HG02588 (cell line): ENCODE results near the gene C2orf76.
"Not testable (repeated sequence)": the region's sequence is repeated elsewhere in the genome, so short reads cannot be mapped to it uniquely, and the experiment has no call there.

Experiments
- ATAC-seq: cut with Tn5 transposase; IDR thresholded peaks from one replicate; pipeline ENCODE4 v1.9.1; 2021; ENCODE audit warnings: mild to moderate bottlenecking, moderate library complexity; ENCODE audit not compliant: unreplicated experiment

C2orf76 gene

DNA sequence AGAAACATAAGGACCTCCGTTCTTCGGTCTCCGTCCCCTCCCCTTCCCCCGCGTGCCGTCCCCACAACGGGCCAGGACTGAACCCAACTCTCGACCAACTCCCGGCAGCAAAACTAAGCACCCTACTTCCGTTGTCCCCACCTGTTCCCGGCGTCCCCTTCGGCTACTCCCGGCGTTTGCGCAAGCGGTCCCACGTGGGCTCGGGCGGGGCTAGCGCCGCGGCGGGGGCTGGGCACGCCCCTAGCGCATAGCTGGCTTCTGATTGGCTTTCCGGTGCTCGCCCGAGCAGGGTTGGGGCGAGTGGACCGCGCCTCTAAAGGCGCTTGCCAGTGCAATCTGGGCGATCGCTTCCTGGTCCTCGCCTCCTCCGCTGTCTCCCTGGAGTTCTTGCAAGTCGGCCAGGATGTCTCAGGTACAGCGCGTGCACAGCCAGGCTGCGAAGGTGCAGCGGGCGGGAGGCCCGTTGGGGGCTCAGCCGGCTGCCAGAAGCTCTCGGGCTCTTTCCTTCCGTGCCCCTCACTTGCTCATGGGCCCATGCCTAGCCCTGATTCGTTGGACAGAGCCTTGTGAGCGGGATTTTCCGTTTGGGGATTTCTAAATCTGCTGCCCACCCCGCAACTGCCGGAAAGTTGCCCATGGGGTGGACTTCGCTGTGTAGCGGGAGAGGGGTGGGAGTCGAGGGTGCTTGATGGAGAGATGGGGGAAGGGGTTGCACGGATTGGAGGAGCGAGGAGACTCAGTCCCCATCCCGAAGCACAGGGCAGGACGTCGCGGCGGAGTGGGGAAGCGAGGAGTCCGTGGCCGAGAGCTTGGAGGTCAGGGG lies at the start of gene C2orf76, which contains the start of gene DBI:
Gene C2orf76, minus strand, starts transcription at position 186 of the 823 bp plus-strand sequence. CDS start 26,875 bp downstream, outside the sequence.
Gene DBI, plus strand, starts transcription at position 329 of the 823 bp plus-strand sequence. Its CDS starts 75 bp downstream, at position 404.
- ATAC-seq, result peak; percentile 96

DNA sequence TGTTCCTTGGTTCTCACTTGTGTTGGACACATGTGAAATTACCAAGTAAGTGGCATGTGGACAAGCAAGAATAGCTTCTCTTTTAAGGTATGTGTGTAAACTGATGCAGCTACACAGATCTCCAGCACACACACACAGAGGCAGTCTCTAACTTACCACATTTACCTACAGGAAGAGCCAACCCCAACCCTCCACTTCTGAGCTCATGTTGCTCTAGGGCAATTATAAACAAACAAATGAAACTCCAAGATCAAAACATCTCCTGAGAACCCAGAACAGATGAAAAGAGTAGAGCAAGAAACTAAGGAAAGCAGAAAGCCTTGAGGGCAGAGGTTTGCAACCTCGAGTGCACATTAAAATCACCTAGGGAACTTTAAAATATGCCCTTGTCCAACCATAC lies 49.0 kb upstream of the C2orf76 start:
- no peak for ATAC-seq

GRCh38 chr2:119414894-119415293 lies 48.3 kb upstream of the C2orf76 start:
- ATAC-seq, result no peak

DNA sequence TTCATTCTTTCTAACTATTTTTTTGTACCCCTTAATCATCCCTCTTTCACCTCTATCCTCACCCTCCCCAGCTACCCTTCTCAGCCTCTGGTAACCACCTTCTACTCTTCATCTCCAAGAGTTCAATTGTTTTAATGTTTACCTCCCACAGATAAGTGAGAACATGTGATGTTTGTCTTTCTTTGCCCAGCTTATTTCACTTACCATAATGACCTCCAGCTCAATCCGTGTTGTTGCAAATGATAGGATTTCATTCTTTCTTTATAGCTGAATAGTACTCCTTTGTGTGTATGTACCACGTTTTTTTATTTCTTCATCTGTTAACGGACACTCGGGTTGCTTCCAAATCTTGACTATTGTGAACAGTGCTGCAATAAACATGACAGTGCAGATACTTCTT lies 42.9 kb upstream of the C2orf76 start:
- no peak for ATAC-seq

- no peak for ATAC-seq
Measured at GRCh38 chr2:119408221-119408619, 41.6 kb upstream of the C2orf76 start.

DNA sequence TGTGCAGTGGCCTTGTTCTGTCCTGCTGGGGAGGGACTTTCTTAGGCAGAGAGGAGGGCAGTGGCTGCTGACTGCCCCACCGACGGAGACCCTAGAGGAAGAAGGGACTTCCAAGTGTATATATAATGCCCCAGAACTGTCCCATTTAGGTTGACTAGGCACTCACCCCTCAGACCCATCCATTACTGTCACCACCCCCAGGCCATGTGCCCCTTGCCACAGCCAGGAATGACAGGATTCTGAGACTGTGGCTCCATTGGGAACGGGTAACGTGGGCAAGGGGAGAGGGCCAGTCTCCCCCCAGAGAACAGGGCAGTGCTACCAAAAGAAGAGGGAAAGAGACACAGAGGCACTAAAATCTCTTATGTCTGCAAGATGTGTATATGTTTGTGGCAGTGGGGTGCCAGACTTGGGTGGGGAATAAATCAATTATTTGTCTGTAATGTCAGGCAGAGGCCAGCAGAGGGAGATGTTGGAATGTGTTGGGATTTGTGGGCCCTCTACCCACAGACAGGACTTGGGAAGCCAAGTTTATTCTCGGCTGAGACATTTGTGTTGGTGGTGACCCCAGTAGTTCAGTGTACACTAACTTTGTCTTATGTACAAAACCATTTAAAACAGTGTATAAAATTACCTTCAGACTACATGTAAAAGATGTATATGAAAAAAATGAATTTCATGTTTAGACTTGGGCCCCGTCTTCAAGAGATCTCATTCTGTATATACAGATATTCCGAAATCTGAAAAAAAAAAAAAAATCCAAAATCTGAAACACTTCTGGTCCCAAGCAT lies 41.0 kb upstream of the C2orf76 start:
- no peak for ATAC-seq

DNA sequence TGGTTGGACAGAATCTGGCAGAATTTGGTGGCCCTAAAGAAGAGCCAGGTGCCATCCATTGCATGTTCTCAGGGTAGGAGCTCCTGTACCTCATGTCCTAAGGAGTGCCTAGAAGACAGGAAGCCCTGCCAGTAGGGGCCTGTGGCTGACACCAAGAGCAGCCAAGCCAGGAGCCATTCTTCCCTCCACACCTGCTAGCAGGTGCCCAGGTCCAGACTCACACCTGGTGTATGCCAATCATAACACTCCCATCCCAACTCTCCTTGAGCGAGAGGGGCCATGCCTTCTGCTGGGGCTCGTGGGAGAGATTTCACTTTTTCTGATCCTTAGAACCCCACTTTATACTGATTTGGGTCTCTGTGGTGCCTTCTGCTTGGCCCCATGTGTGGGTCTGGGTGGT lies 38.5 kb upstream of the C2orf76 start:
- no peak for ATAC-seq

DNA sequence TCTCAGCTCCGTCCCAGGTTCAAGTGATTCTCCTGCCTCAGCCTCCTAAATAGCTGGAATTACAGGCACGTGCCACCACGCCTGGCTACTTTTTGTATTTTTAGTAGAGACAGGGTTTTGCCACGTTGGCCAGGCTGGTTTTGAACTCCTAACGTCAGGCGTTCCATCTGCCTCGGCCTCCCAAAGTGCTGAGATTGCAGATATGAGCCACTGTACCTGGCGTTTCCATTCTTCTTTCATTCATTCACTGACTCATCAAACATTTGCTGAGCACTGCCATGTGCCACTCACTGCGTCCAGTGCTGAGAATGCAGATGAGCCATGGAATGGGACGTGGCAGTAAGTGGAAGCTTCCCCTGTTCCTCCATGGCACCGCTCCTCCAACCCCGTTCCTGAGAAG lies 37.0 kb upstream of the C2orf76 start:
- ATAC-seq, result not testable (repeated sequence)

DNA sequence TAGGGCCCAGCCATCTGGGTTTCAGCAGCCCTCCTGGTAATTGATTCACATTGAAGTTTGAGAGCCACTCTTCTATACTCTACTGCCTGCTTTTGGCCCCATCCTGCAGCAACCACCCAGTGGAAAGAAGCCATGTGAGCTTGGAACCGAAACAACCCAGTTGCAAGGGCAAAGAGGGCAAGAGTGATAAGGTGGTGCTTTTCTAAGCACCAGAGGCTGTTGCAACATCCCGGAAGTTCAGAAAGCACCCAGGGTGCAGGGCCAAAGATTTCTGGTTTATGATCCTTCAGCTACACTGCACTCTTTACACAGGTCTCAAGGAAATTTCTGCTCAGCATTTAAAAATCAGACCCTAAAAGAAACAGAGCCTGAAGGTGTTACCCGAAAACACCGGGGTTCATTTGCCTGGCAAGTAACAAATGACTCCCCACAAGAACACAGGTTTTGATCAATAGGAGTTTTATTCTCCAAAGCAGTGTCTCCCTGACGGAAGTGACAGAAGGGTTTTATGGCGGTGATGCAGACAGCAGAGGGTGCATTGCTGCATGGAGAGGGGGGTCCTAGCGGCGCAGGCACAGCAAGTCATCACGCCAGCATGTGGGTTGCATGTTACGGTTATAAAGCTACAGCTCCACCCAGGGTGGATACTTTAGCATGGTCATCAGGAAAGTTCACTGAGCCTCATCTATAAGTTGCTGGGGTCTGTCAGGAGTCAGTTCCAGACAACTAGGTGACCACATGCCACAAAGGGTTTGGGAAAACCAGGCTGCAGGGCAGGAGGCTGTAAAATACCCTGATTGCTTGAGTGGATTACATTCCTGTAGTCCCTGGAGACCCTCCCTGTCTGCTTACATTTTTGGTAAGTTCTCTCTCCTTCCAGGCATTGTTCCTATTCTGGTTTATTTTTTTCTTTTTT lies 36.3 kb upstream of the C2orf76 start:
- no peak for ATAC-seq

GRCh38 chr2:119402106-119402505 lies 35.5 kb upstream of the C2orf76 start:
- ATAC-seq, result no peak

DNA sequence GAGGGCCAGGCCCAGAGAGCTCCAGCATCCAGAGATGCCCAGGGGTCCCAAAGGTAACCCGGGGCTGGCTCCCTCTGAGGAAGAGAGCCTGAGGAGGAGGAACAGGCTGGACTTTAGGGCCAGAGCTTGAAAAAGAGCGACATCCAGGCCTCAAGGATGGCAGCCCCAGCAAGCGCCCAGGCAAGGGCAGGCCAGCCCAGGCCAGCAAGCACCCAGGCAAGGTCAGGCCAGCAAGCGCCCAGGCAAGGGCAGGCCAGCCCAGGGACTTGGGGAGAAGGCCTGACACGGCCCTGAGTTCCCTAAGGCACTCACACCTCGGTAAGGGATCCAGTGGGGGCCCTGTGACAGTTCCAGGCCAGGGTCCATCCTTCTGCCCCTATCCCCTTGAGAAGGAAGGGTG lies 30.6 kb upstream of the C2orf76 start:
- no peak for ATAC-seq

DNA sequence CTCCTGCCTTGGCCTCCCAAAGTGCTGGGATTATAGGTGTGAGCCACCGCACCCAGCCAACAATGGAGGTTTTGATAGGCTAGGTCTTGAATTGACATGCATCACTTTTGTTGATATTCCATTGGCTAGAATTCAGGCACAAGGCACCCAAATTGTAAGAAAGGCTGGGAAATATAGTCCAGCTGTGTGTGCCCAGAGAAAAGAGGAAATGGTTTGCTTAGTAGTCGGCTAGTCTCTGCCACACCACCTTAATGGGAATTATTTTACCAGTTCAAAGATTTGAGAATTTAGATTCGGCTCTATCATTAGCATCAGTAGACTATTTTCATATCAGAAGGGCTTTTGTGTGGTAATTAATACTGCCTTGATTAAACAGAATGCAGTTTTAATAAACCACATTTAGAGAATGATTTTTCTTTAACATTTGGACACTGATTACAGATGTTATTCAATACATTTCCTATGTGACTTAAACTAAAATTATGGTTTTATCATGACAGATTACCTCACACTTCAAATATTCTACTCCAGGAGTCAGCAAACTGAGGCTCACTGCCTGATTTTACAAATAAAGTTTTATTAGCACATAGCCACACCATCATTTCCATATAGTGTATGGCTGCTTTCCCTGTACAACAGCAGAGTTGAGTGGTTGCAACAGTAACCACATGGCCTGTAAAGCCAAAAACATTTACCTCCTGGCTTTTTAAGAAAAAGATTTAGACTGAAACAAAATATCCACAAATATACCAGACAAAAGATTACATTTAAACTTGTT lies 27.5 kb upstream of the C2orf76 start:
- no peak for ATAC-seq

- no peak for ATAC-seq
Measured at GRCh38 chr2:119389615-119390306, 23.1 kb upstream of the C2orf76 start.

DNA sequence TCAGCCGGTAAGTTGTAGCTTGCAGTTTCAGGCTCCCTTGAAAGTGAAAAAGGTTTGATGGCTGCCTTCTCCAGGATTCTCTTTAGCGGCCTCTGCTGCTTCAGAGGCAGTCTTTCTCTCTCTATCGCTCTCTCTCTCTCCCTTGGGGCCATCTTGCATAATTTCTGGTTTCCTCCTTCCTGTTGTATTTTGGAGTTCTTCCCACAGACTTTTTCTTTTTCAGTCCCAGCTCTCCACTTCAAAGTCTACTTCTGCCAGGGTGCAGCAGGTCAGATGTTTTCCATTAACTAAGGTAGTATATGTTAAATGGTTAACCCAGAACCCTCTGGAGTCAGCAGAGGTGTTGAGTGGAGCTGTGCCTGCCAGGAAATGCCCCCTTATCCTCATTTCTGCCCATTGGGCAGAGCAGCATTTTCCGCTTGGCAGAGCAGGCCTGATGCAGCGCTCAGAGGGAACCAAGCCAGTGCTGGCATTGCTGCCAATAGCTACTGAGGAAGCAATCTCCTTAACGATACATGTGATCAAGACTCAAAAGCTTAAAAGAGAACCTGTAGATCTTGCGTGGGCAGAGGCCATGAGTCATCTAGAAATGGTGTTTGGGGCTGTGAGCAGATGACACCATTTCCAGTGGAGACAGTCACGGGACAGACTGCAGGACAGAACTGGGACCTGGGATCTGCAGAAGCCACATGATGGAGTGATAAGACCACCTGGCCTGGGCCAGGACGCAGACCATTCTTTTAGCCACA lies 20.9 kb upstream of the C2orf76 start:
- peak; percentile 90 for ATAC-seq

- ATAC-seq, result no peak
Measured at GRCh38 chr2:119385466-119385865, 18.8 kb upstream of the C2orf76 start.

DNA sequence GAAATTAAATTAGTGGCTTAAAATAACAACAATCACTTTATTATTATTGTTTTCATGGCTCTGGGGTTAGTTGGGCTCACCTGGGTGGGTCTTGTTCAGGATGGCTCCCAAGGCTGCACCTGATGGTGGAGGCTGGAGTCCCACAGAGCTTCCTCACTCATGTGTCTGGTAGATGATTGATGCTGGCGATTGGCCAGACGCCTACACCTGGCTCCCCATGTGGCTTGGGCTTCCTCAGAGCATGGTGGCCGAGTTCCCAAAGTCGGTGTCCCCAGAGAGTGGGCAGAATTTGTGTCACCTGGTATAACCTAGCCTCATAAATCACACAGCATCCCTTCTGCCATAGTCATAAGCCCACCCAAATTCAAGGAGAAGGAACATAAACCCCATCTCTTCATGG lies 18.3 kb upstream of the C2orf76 start:
- no peak for ATAC-seq

DNA sequence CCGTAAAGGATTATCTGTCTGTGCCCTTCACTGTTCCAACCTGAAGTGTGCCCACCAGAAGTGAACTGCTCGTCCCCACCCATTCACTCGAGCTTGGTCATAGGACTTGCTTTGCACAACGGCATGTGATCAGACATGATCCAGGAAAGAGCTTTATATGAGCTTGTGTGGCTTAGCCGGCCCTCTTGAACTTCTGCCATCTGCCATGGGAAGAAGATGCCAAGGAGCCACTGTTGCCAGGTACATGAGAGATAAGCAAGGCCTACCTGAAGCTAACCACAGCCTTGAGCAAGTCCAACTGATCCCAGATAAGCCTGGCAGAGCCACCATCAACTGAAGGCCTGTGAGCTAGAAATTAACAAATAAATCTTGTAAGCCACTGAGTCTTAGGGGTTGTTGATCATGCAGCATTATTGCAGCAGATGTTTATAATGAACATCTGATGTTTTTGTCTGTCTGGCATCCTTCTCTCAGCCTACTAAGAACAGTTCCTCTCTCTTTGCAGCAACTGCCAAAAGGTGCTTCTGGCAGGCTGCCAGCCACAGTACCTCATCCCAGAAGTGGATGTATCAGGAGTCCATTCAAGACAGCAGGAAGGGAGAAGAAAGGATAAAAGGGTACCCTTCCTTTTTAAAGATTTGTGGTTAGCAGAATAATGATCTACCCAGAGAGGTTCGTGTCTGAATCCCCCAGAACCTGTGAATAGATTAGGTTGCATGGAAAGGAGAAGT lies 16.9 kb upstream of the C2orf76 start:
- ATAC-seq, result no peak

- no peak for ATAC-seq
Measured at GRCh38 chr2:119378566-119378965, 11.9 kb upstream of the C2orf76 start.
